ENCODE results near the gene RRP7A.
"Not testable (repeated sequence)": the region's sequence is repeated elsewhere in the genome, so short reads cannot be mapped to it uniquely, and the experiment has no call there.

Gene RRP7A

DNA sequence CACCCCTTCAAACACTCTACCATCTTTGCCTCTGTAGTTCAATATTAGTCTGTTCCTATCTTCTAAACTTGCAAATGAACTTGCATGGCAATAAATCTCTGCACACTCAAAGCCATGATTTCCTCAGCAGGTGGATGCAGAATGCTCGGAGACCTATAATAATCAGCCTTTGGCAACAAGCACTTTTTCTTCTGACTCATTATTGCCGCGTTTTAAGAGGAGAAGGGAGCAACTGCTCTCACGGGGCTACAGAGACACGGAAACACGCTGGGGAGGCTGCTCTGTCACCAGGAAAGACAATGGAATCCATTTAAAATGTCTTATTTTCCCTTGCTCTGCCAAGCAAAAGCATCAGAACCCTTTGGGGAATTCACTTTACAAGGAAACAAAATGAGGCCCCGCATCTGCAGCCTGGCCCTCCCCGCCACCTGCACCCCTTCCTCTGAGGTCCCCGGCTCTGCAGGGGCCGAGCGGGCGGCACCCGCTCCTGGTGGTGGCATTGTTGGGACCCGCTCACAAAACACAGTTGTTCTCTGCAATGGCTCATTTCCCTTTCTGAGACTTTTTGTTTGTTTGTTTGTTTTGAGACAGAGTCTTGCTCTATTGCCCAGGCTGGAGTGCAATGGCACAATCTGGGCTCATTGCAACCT lies 15.6 kb upstream of the RRP7A start:
- not testable (repeated sequence) for DNase-seq

DNA sequence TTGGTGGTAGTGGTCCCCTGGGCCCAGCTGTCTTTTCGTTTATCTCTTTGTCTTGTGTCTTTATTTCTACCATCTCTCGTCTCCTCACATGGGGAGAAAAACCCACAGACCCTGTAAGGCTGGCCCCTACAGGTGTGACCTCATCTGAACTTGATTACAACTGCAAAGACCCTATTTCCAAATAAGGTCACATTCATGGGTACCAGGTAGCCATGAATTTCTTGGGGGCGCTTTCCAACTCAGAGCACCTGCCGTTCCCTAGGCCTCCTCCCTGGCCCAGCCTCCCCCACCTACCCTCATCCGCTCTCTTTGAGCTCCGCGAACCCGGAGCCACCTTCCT lies 14.0 kb upstream of the RRP7A start:
- DNase-seq: no peak

DNA sequence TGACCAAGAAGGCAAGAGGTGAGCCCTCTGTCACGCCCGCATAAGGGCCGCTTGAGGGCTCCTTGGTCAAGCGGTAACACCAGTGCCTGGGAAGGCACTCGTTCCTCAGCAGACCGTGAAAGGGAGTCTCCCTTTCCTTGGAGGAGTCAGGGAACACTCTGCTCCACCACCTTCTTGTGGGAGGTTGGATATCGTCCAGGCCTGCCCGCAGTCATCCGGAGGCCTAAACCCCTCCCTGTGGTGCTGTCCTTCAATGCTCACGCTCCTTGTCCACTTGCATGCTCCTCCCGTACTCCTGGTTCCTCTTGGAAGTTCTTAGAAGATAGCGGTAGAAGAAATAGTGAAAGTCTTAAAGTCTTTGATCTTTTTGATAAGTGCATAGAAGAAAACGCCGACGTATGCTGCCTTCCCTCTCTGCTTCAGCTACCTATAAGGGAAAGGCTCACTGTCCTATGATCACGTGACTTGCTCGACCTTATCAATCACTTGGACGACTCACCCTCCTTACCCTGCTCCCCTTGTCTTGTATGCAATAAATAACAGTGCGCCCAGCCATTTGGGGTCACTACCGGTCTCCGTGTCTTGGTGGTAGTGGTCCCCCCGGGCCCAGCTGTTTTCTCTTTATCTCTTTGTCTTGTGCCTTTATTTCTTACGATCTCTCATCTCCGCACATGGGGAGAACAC lies 11.9 kb upstream of the RRP7A start:
- not testable (repeated sequence) for DNase-seq

DNA sequence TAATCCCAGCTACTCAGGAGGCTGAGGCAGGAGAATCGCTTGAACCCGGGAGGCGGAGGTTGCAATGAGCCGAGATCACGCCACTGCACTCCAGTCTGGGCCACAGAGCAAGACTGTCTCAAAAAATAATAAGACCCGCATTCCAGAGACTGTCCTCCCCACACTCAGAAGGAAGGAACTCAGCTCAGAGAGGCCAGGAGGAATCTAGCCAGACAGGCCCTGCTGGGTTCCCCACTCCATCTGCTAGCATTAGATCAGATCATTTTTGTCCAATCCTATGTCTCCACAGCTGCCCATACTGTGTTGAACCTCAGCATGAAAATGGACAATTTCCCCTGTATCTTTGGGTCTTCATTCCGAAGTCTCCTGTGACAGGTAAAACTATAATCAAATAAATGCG lies 9.8 kb upstream of the RRP7A start:
- DNase-seq: not testable (repeated sequence)

DNA sequence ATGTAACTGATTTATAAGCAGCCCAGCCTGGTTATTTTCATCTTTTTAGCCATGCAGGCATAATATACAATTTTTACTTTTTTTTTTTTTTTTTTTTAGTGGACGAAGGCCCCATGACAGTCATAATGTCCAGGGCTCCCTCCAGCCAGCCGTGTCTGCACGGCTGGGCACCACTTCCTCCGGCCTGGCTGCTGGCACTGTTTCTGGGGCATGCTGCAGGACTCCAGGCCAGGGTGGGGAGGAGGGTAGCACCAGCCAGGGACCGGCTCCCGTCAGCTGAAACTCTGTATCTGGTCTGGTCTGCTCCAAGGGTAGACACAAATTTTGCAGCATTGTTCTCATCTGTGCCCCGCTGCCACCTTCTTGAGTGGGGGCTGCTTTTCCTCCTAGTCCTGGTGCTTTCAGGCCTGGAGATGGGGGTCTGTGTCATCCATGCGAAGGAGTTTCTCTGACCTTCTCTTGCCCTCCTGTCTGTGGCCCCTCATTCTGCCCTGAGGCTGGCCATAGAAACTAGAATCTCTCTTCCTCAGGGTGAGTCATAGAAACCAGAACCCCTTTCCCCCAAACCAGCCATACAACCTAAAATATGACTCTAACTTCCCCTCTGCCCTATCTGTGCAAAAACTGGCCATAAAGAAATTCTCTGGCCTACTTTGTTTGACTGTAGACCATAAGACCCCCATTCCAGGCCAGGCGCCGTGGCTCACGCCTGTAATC lies 9.2 kb upstream of the RRP7A start:
- DNase-seq: no peak

DNA sequence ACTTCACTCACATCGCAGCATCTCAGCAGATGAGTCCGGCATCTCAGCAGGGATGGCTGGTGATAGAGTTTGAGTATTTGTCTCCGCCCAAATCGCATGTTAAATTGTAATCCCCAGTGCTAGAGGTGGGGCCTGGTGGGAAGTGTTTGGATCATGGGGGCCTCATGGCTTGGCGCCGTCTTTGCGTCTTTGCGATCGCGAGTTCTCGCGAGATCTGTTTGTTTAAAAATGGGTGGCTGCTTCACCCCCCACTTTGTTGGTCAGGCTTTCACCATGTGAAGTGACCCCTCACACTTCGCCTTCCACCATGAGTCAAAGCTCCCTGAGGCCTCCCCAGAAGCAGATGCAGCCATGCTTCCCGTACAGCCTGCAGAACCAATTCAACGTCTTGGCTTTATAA lies 3.0 kb upstream of the RRP7A start:
- no peak for DNase-seq

DNA sequence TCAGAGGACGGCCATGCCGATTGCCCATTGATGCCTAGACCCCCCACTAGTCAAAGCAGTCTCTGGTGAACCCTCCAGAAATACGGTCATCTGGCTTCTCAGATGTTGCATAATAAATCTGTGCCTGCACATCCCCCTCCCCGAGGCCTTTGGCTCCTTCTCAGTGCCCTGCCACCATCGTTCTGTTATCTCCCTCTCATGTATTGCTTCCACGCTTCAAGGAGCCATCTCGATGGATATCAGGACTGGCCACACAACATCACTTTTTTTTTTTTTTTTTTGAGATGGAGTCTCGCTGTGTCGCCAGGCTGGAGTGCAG lies 1.6 kb upstream of the RRP7A start:
- peak; percentile 0 for DNase-seq

DNA sequence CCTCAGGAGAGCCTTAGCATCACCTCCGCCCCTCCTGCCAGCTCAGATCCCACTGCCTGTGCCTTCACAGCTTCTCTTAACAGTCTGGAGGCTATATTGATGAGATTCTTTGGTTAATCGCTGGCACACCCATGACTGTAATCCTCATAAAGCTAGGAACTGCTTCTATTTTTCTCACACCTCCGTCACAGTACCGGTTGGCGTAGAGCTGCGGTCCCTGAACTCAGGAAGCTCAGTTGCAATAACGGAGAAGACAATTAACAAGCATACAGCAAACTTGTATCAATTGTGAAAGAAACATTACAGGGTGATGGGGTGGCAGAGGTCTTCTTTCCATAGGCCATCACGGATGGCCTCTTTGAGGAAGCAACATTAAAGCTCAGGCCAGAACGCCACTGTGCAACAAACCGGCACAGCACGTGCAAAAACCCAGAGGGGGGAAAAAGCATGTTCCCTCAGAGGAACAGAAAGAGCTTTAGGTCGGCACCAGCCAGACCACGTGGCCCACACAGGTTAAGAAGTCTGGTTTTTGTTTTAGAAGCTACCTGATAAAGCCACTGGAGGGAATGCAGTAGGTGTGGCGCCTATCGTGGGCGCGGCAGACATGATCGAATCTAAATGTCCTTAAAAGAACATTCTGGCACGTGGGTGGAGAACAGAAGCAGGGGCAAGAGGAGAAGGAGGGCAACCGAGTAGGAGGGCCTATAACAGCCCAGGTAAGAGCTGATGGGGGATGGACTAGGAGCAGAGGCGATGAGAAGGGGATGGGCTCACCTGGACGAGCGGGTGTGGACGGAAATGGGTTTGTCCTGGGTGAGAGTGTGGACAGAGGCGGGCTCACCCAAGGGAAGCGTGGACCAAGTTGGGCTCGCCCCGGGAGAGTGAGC lies 715 bp downstream of the RRP7A start:
- DNase-seq: peak; percentile 4

DNA sequence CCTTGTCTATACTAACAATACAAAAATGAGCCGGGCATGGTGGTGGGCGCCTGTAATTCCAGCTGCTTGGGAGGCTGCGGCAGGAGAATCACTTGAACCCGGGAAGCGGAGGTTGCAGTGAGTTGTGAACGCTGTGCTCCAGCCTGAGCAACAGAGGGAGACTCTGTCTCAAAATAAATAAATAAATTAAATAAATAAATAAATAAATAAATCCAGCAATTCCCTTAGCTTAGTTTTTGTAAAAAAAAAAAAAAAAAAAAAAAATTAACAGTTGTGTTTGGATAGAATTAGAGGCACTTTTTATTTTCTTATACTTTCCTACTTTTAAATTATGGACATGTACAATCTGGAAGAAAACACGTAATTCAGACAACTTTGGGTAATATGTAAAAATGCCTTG lies 2.5 kb downstream of the RRP7A start:
- DNase-seq: not testable (repeated sequence)

DNA sequence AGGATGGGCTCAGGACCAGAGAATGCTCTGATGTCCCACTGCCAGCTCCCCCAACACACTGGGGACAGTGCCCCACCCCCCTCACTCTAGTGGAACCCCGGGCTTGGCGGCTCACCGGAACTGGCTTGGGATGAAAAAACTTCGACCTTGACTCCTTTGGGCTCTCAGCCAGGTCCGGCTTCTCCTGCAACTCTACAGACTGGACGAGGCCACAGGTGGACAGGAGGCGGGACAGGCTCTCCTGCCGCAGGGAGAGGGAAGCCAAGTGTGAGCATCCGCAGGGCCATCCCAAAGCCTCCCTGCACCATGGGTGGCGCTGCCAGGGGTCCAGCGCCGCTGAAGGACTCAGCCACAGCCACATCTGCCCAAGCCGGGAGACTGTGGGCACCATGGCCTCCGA lies 3.7 kb downstream of the RRP7A start:
- DNase-seq: no peak

DNA sequence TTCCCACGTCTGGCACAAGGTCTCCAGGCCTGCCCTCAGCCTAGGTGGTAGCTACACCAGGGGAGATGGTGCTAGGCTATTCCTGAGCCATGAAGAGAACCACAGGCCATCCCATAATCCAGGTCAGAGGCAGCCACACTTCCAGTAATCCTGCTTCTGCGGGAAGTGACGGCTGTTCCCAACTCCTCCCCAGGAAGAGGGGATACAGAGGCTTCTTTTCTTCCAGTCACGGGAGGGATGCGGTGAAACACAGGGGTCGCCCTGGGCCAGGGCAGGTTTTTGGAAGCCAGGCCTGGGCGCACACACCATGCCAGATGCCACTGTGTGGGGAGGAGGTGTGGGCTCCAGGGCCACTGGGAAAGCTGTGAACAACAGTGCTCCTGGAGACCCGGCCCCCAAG lies 4.3 kb downstream of the RRP7A start:
- DNase-seq: not testable (repeated sequence)

DNA sequence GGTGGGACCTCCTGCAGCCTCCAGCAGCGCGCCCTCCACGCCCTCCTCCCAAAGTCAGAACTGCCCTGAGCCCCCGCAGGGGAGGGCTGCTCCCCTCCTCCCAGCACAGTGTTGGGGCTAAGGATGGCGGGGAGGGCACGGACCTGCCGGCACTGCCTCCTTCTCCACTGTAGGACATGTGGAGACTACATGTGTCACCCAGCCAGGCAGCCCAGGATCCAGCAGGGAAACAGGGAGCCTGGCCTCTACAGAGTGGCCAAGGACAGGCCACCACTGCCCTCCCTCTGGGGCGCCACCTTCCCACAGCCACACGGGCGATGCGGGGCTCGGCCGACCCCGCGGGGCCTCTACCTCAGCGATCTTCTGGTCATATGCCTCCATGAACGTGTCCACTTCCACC lies 5.3 kb downstream of the RRP7A start:
- DNase-seq: not testable (repeated sequence)

DNA sequence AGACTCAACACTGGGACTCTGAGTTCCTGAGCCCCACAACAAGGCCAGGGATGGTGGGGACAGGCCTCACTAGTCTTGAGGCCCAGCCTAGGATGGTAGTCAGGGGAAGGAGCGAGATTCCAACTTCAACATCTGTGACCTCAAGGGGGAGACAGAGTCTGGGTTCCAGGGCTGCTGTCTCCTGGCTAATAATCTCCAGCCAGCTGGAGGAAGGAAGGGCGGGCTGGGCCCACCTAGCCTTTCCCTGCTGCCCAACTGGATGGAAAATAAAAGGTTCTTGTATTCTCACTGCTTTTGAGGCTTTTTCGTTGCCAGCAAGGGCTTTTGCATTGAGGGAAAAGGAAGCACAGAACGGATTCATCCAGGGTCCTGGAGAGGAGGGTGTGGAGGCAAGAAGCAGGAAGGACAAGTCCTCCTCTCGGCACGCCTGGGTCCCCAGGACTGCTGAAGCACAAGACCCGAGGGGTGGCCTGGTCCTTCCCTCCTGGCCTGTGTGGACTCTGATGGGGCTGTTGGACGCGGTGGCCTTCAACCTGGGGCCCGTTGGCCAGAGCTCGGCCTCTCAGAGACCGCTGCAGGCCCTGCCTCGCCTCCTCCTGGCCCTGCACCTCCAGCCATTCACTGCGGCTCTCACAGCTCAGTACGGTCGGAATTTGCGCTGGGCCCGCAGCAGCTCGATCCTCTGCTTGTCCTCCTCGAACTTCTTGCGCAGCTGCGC lies 7.2 kb downstream of the RRP7A start:
- DNase-seq: peak; percentile 58

DNA sequence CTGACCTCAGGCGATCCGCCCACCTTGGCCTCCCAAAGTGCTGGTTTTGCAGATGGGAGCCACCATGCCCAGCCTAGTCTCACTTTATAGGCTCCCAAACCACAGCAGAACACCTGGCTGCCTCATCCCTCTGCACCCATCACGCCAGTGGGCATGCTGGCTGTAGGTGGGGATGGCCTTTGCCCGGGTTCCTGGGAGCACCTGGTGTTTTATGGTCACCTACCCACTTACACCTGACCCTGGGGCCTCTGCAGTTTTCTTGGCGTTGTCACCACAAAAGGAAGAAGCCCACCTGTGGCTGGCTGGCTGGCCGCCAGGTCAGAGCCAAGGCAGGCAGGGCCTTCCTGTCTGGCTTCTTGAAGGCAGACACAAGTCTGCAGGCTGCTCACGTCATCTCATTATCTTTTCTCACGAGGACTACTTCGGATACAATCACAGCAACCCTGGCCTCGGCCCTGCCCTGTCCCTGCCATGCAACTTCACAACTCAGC lies 8.2 kb downstream of the RRP7A start:
- peak; percentile 31 for DNase-seq

DNA sequence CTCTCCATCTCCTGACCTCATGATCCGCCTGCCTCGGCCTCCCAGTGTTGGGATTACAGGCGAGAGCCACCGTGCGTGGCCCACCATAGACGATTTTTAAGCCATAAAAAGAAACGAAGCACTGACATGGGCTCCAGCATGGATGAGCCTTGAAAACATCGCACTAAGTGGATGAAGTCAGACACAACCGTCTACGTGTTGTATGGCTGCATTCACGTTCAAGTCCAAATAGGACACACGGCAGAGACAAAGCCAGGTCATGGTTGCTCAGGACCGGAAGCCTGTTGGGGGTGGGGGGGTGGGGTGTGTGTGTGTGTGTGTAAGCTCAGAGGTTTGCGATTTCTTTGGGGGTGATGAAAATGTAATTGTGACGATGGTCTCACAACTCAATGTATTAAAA lies 10.0 kb downstream of the RRP7A start:
- no peak for DNase-seq

DNA sequence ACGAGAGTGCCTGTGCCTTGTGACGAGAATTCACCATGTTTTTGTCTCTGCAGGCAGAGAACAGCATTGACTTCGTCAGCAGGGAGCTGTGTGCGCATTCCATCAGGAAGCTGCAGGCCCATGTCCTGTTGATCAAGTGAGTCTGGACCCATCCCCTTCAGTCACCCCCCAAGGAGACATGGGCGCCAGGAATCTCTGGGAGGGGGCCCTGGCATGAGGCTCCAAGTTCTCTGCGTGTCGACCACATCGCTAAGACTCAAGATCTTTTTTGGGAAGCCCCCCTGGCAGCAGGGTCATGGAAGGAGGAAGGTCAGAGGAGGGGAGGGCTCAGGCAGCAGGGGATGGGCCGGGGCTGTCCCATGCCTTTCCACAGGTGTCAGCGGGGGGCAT lies 10.6 kb downstream of the RRP7A start:
- not testable (repeated sequence) for DNase-seq

DNA sequence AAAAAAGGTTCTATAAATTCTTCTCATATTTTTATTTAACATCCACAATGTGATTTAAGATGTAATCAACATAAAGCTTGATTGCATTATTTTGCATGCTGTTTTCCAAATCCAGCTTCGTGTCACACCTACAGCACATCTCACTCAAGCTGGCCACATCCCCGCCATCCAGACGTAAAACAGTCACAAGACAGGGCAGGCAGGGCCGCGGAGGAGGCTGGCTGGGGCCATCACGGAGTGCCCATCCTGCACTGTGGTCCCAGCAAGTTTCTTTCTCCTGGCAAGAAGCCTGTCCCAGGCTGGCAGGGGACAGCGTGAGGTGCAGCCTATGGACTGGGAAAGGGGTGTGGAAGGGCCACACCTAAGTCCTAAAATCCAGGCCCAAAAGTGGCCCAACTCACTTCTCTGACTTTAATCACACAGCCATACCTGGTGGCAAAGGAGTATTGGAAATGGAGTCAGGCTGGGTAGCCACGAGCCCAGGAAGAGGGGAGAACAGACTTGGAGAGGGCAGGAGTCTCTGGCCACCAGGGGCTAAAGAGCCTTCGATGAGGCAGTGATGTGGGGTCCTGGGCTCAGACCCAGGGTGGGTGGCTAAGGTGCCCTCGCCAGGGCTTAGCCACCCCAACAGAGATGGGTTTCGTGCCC lies 11.1 kb downstream of the RRP7A start:
- not testable (repeated sequence) for DNase-seq

DNA sequence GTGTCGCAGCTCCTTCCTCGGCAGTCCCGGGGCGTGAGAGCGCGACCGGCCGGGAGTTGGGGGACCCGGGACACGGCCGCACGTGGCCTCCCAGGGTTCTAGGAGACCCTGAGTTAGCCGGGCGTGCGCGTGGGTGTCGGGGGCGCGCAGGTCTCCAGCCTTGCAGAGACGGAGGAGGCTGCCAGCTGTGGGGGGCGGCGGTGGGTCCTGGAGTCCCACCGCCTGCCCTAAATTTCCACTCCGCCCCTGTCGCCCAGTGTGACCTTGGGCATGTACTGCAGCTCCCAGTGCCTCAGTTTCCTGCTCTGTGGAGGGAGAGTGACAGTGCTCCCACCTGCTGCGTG lies 18.8 kb downstream of the RRP7A start:
- DNase-seq: no peak

DNA sequence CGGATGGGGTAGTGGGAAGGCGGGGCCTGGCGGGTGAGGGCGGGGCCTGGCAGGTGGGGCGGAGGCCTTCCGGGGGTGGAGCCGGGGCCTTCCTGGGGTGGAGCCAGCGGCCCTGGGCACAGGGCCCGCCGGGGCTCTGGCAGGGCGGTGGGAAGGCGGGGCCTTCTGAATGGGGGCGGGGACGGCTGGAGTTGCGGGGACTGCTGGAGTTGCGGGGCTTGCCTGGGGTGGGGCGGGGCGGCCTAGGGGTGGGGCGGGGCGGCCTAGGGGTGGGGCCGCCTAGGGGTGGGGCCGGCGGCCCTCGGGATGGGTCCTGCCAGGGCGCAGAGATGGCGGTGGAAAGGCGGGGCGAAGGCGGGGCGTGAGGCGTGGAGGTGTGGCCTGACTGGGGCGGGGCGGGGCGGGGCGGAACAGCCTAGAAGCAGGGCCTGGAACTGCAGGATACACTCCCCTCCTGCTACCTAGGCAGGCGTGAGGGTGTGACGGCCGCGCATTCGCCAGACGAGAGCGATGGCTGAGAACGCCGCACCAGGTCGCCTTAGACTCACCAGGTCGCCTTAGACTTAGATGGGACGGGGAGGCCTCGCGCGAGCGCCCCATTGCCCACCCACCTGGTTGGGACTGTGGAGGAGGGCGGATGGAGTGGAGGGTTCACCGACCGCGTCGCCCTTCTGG lies 19.3 kb downstream of the RRP7A start:
- peak; percentile 76 for DNase-seq

DNA sequence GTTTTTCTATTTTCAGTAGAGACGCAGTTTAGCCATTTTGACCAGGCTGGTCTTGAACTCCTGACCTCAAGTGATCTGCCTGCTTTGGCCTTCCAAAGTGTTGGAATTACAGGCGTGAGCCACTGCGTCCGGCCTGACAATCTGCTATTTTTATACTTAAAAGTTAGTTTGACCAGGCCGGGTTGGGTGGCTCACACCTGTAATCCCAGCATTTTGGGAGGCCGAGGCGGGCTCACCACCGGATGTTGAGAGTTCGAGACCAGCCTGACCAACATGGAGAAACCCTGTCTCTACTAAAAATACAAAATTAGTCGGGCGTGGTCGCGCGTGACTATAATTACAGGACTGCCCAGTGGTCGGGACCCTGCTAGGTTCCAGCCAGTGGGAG lies 19.8 kb downstream of the RRP7A start:
- DNase-seq: not testable (repeated sequence)

DNA sequence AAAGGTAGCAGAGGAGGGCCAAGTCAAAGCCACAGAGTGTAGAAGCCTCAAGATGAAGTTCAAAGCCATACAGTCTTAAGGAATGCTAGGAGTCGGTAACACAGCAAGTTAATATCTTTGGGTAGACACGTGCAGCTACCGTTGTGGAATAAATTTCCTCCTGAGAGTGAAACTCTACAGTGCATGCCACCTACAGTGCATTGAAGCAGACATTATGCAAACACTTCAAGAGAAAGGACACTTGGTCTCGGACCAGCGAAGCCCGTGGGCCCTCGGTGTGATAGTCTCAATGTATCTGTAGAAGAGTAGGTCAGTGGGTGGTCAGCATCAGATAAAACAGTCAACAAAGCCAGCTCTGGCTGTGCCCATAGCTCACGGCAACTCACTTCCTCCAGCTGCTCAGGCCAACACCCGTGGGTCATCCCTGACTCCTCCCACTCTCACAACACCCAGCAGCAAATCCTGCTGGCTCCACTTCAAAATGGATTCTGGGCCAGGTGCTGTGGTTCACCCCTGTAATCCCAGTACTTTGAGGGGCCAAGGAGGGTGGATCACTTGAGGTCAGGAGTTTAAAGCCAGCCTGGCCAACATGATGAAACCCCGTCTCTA lies 24.0 kb downstream of the RRP7A start:
- not testable (repeated sequence) for DNase-seq

Data from left hindlimb (tissue), 1 donor.